Mucosa of descending colon (tissue), 3 donors: Measurements from ENCODE around the gene NPAS3. TPM values are rescaled to one million over a fixed set of nuclear protein-coding genes. Genes with fewer than 3 reads are reported as not detected.

Source experiments
- ATAC-seq: fragments of 200-7000 bp; cut with Tn5 transposase; one replicate; pipeline ENCODE4 v1.9.1; 2020; ENCODE audit warnings: mild to moderate bottlenecking, moderate library complexity
- DNase-seq, 3 donors: peaks; one replicate each; pipeline ENCODE4 v3.0.0-alpha.2; 2020
- H3K36me3 ChIP-seq: fragments of 200-600 bp; one replicate; pipeline ENCODE4 v1.8.0; 2021; ENCODE audit warnings: low read depth, mild to moderate bottlenecking
- H3K4me1 ChIP-seq: fragments of 200-600 bp; one replicate; pipeline ENCODE4 v1.8.0; 2021; ENCODE audit warnings: low read depth, mild to moderate bottlenecking
- H3K4me3 ChIP-seq: fragments of 200-600 bp; one replicate; pipeline ENCODE4 v1.8.0; 2021; ENCODE audit warnings: mild to moderate bottlenecking
- H3K9me3 ChIP-seq: fragments of 200-600 bp; one replicate; pipeline ENCODE4 v1.8.0; 2021; ENCODE audit warnings: mild to moderate bottlenecking
- CTCF ChIP-seq: fragments of 200-600 bp; IDR thresholded peaks from one replicate; pipeline ENCODE4 v1.8.0; 2022; ENCODE audit warnings: antibody characterized with exemption, mild to moderate bottlenecking
- intact Hi-C, 2 donors: fragments of 100-400 bp; cut with DNase I in 1 of 2; cut with micrococcal nuclease in 1 of 2; formaldehyde crosslinking; loops; one replicate each; pipeline versions ENCODE4 v1.11.0 to v1.11.1; 2022; cut with DNase I, micrococcal nuclease
- total RNA-seq, 3 donors: library from RNA; stranded (reverse); fragmentation: NEBNext Ultra II Directional in 2 of 3; extraction: Animal tissue kit (Norgen Biotek cat#: 25700) in 2 of 3; gene quantifications; one replicate each; pipeline versions ENCODE4 v1.2.1 to v1.2.4, GENCODE V29; 2021 to 2023
- donor health status: DM: no; HTN: no; CAD: no; lungs with moderate emphysema.
- donor health status: DM: no; HTN: no; CAD: no.
- donor health status: DM: no; HTN: yes; CAD: no.

Gene NPAS3
- total RNA-seq, 3 donors from 2014 or later = 0.65 to 9.7 (median 2.0) TPM

GRCh38 chr14:33035416-33036194 lies 96.9 kb downstream of the NPAS3 start:
- ATAC-seq (no peak), DNase-seq (no peak)
- H3K9me3 ChIP-seq = no peaks in the 10 kb centered on the region
- no peak overlapping the region for H3K4me3 ChIP-seq
- intact Hi-C loops = no loop called here
- H3K4me1 ChIP-seq = no peaks in the 10 kb centered on the region
- TF ChIP-seq CTCF = no peak
- no peaks in the 10 kb centered on the region for H3K36me3 ChIP-seq

- no peak for TF ChIP-seq CTCF
These were observed 100.6 kb downstream of the NPAS3 start for GRCh38 chr14:33039311-33039710.

GRCh38 chr14:33040372-33041140 lies 101.9 kb downstream of the NPAS3 start:
- TF ChIP-seq CTCF = no peak
- Histone ChIP-seq H3K4me1 (no peaks in the 10 kb centered on the region), H3K36me3 (no peaks in the 10 kb centered on the region), H3K4me3 (no peak overlapping the region), H3K9me3 (peaks cover 5% of the 10 kb centered on the region)
- DNase-seq (no peak), ATAC-seq (no peak)
- intact Hi-C loops = no loop called here

More at GRCh38 chr14:33039311-33039710, 100.6 kb downstream of the NPAS3 start:
- Histone ChIP-seq H3K36me3 (no peaks in the 10 kb centered on the region), H3K9me3 (peaks cover 5% of the 10 kb centered on the region), H3K4me1 (no peaks in the 10 kb centered on the region), H3K4me3 (no peak overlapping the region)
- intact Hi-C loops = no loop called here
- ATAC-seq (no peak), DNase-seq (no peak)

- no peak overlapping the region for H3K4me3 ChIP-seq
- intact Hi-C loops = no loop called here
- H3K36me3 ChIP-seq = no peaks in the 10 kb centered on the region
- no peaks in the 10 kb centered on the region for H3K4me1 ChIP-seq
- ATAC-seq (no peak), DNase-seq (no peak)
- H3K9me3 ChIP-seq = peaks cover 5% of the 10 kb centered on the region
- no peak for TF ChIP-seq CTCF
These were observed 103.9 kb downstream of the NPAS3 start for GRCh38 chr14:33042591-33042990.

- Histone ChIP-seq H3K4me3 (no peak overlapping the region), H3K9me3 (peaks cover 5% of the 10 kb centered on the region), H3K4me1 (no peaks in the 10 kb centered on the region), H3K36me3 (no peaks in the 10 kb centered on the region)
- intact Hi-C loops = no loop called here
- ATAC-seq (no peak), DNase-seq (no peak)
- no peak for TF ChIP-seq CTCF
These were observed 107.1 kb downstream of the NPAS3 start for GRCh38 chr14:33045760-33046159.
